ENCODE results near the gene NSD1.

DNA sequence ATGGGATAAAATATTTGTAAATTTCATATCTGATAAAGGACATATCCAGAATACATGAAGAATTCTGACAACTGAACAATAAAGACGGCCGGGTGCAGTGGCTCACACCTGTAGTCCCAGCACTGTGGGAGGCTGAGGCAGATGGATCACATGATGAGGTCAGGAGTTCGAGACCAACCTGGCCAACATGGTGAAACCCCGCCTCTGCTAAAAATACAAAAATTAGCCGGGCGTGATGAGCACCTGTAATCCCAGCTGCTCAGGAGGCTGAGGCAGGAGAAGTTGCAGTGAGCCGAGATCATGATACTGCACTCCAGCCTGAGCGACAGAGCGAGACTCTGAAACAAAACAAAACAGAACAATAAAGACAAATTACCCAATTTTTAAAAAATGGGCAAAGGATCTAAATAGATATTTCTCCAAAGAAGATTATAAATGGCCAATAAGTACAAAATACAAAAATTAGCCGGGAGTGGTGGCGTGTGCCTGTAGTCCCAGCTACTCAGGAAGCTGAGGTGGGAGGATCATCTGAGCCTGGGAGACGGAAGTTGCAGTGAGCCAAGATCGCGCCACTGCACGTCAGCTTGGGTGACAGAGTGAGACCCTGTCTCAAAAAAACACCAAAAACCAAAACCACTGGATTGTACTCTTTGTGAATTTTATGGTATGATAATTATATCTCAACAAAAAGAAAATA lies 9.6 kb upstream of the NSD1 start:
- TF ChIP-seq, protein P1, sequence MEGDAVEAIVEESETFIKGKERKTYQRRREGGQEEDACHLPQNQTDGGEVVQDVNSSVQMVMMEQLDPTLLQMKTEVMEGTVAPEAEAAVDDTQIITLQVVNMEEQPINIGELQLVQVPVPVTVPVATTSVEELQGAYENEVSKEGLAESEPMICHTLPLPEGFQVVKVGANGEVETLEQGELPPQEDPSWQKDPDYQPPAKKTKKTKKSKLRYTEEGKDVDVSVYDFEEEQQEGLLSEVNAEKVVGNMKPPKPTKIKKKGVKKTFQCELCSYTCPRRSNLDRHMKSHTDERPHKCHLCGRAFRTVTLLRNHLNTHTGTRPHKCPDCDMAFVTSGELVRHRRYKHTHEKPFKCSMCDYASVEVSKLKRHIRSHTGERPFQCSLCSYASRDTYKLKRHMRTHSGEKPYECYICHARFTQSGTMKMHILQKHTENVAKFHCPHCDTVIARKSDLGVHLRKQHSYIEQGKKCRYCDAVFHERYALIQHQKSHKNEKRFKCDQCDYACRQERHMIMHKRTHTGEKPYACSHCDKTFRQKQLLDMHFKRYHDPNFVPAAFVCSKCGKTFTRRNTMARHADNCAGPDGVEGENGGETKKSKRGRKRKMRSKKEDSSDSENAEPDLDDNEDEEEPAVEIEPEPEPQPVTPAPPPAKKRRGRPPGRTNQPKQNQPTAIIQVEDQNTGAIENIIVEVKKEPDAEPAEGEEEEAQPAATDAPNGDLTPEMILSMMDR (IDR thresholded peaks at IDR 0.05) = no peak
- no peak for TF ChIP-seq EP300 (IDR thresholded peaks at IDR 0.05)

Measured in sigmoid colon (tissue), 4 donors.